HEK293 (cell line): ENCODE measurements around the gene ZFPL1.

Source experiments
- CTCF ChIA-PET: fragments of 350-600 bp; formaldehyde crosslinking; extraction: SDS; loops from one replicate; lab custom pipeline; 2021; ENCODE audit warnings: antibody characterized with exemption; lab: Yijun Ruan, JAX
- POLR2A ChIA-PET: fragments of 300-600 bp; formaldehyde crosslinking; extraction: SDS; loops from one replicate; lab custom pipeline; 2020; ENCODE audit warnings: antibody characterized with exemption, inconsistent platforms; lab: Yijun Ruan, JAX
- H3K27ac ChIP-seq: fragments of 200-500 bp; sonication (Bioruptor generic); 2 replicates; pipeline ENCODE4 v1.5.1; 2014; ENCODE audit warnings: low read depth, low read length, control low read depth, inconsistent platforms; ENCODE audit errors: extremely low read depth
- H3K36me3 ChIP-seq, 2 experiments: fragments of 200-500 bp in 1 of 2; sonication (Bioruptor generic) in 1 of 2; 1 replicate in 1 of 2; 2 replicates in 1 of 2; pipeline ENCODE4 v1.5.1; 2014 to 2017; ENCODE audit warnings: inconsistent platforms in 2 of 2, low read length in 2 of 2; ENCODE audit not compliant: control insufficient read depth in 2 of 2, insufficient read depth in 1 of 2
- H3K4me1 ChIP-seq: fragments of 200-500 bp; sonication (Bioruptor generic); 2 replicates; pipeline ENCODE4 v1.5.1; 2014; ENCODE audit warnings: mild to moderate bottlenecking, low read length, inconsistent platforms; ENCODE audit not compliant: control insufficient read depth, insufficient read depth
- H3K4me3 ChIP-seq: 2 replicates; pipeline ENCODE4 v1.5.1; 2011; ENCODE audit warnings: low read depth, mild to moderate bottlenecking, control low read depth, low read length, moderate library complexity
- H3K9me3 ChIP-seq: fragments of 200-500 bp; sonication (Bioruptor generic); 2 replicates; pipeline ENCODE4 v1.5.1; 2014; ENCODE audit warnings: low read depth, low read length, inconsistent platforms; ENCODE audit not compliant: control insufficient read depth, insufficient read depth
- EGR2 ChIP-seq: fragments of 450-650 bp; formaldehyde crosslinking; IDR thresholded peaks from 2 replicates; pipeline ENCODE4 v1.5.1; 2016; ENCODE audit warnings: low read depth, missing biosample characterization, missing genetic modification characterization
- GFI1B ChIP-seq: fragments of 450-650 bp; formaldehyde crosslinking; IDR thresholded peaks from 2 replicates; pipeline ENCODE4 v1.5.1; 2016; ENCODE audit warnings: missing biosample characterization, missing genetic modification characterization
- HIC1 ChIP-seq: fragments of 450-650 bp; formaldehyde crosslinking; IDR thresholded peaks from 2 replicates; pipeline ENCODE4 v1.5.1; 2016; ENCODE audit warnings: missing biosample characterization, missing genetic modification characterization
- HOXD13 ChIP-seq: sonication (generic); formaldehyde crosslinking; IDR thresholded peaks from 2 replicates; pipeline ENCODE4 v1.8.0; 2022; ENCODE audit warnings: missing genetic modification reagents, borderline replicate concordance
- KLF17 ChIP-seq: fragments of 450-650 bp; formaldehyde crosslinking; IDR thresholded peaks from 2 replicates; pipeline ENCODE4 v1.5.1; 2016; ENCODE audit warnings: missing biosample characterization, missing genetic modification characterization
- KLF8 ChIP-seq: fragments of 450-650 bp; formaldehyde crosslinking; IDR thresholded peaks from 2 replicates; pipeline ENCODE4 v1.5.1; 2016; ENCODE audit warnings: missing biosample characterization, missing genetic modification characterization
- PRDM2 ChIP-seq: fragments of 450-650 bp; formaldehyde crosslinking; IDR thresholded peaks from 2 replicates; pipeline ENCODE4 v1.5.1; 2016; ENCODE audit warnings: missing biosample characterization, missing genetic modification characterization, borderline replicate concordance
- SP7 ChIP-seq: fragments of 450-650 bp; formaldehyde crosslinking; IDR thresholded peaks from 2 replicates; pipeline ENCODE4 v1.5.1; 2016; ENCODE audit warnings: missing biosample characterization, missing genetic modification characterization
- ZNF132 ChIP-seq: fragments of 450-650 bp; formaldehyde crosslinking; IDR thresholded peaks from 2 replicates; pipeline ENCODE4 v1.5.1; 2017; ENCODE audit warnings: missing biosample characterization, missing genetic modification characterization, borderline replicate concordance
- ZNF146 ChIP-seq: fragments of 450-650 bp; formaldehyde crosslinking; IDR thresholded peaks from 2 replicates; pipeline ENCODE4 v1.5.1; 2016; ENCODE audit warnings: missing biosample characterization, missing genetic modification characterization
- ZNF174 ChIP-seq: fragments of 450-650 bp; formaldehyde crosslinking; IDR thresholded peaks from 2 replicates; pipeline ENCODE4 v1.5.0; 2017; ENCODE audit warnings: missing biosample characterization, mild to moderate bottlenecking, missing genetic modification characterization
- ZNF214 ChIP-seq: fragments of 450-650 bp; formaldehyde crosslinking; IDR thresholded peaks from 2 replicates; pipeline ENCODE4 v1.5.1; 2017; ENCODE audit warnings: missing biosample characterization, mild to moderate bottlenecking, missing genetic modification characterization, borderline replicate concordance
- ZNF24 ChIP-seq: fragments of 450-650 bp; formaldehyde crosslinking; IDR thresholded peaks from 2 replicates; pipeline ENCODE4 v1.5.1; 2016; ENCODE audit warnings: missing biosample characterization, missing genetic modification characterization
- ZNF274 ChIP-seq, 2 experiments: fragments of 200-500 bp in 1 of 2; fragments of 450-650 bp in 1 of 2; sonication (Bioruptor generic) in 1 of 2; formaldehyde crosslinking in 1 of 2; IDR thresholded peaks; 2 replicates each; pipeline versions ENCODE4 v1.5.1 to v1.6.1; 2014 to 2016; ENCODE audit warnings: borderline replicate concordance in 1 of 2, inconsistent platforms in 1 of 2, low read length in 1 of 2, missing biosample characterization in 1 of 2, missing genetic modification characterization in 1 of 2
- ZNF354C ChIP-seq: fragments of 450-650 bp; formaldehyde crosslinking; IDR thresholded peaks from 2 replicates; pipeline ENCODE4 v1.5.1; 2016; ENCODE audit warnings: missing biosample characterization, missing genetic modification characterization, low read depth, borderline replicate concordance
- ZNF398 ChIP-seq: fragments of 450-650 bp; formaldehyde crosslinking; IDR thresholded peaks from 2 replicates; pipeline ENCODE4 v1.5.1; 2017; ENCODE audit warnings: missing biosample characterization, missing genetic modification characterization
- ZNF521 ChIP-seq: fragments of 450-650 bp; formaldehyde crosslinking; IDR thresholded peaks from 2 replicates; pipeline ENCODE4 v1.5.1; 2017; ENCODE audit warnings: missing biosample characterization, mild to moderate bottlenecking, missing genetic modification characterization
- ZNF544 ChIP-seq: fragments of 450-650 bp; formaldehyde crosslinking; IDR thresholded peaks from 2 replicates; pipeline ENCODE4 v1.5.0; 2017; ENCODE audit warnings: missing biosample characterization, missing genetic modification characterization
- ZNF629 ChIP-seq: fragments of 450-650 bp; formaldehyde crosslinking; IDR thresholded peaks from 2 replicates; pipeline ENCODE4 v1.5.1; 2017; ENCODE audit warnings: missing biosample characterization, missing genetic modification characterization
- ZNF701 ChIP-seq: fragments of 450-650 bp; formaldehyde crosslinking; IDR thresholded peaks from 2 replicates; pipeline ENCODE4 v1.5.1; 2016; ENCODE audit warnings: missing biosample characterization, missing genetic modification characterization

The ZFPL1 gene

GRCh38 chr11:65087216-65087615, 3.2 kb downstream of the ZFPL1 start:
- H3K36me3 ChIP-seq = peaks cover 0 to 56% of the 10 kb centered on the region in 2 experiments; a peak in 1 of 3 replicates
- H3K4me3 ChIP-seq = no peak overlapping the region
- ChIA-PET CTCF (interaction anchor here (0.6 kb wide), 1 partner anchor 15 kb away, joined by 3 read pairs; no protein-coding TSS in a partner anchor), POLR2A (interaction anchor here (0.9 kb wide), 1 partner anchor 15 kb away, joined by 4 read pairs; no protein-coding TSS in a partner anchor)
- no peaks in the 10 kb centered on the region for H3K9me3 ChIP-seq
- H3K4me1 ChIP-seq = peaks cover 3% of the 10 kb centered on the region; the same call in 1 of the 2 replicates
- no peak for TF ChIP-seq ZNF521 (tag by site-specific recombination)
- TF ChIP-seq ZNF701 (tag by site-specific recombination) = no peak
- TF ChIP-seq ZNF146 = no peak
- no peak for TF ChIP-seq ZNF398 (tag by site-specific recombination)
- no peak for TF ChIP-seq ZNF354C
- TF ChIP-seq KLF8 (tag by site-specific recombination) = no peak
- TF ChIP-seq ZNF132 (tag by site-specific recombination) = no peak
- TF ChIP-seq ZNF174 (tag by site-specific recombination) = no peak
- TF ChIP-seq ZNF214 (tag by site-specific recombination) = no peak
- TF ChIP-seq SP7 (tag by site-specific recombination) = no peak
- no peak for TF ChIP-seq ZNF544 (tag by site-specific recombination)
- no peak for TF ChIP-seq ZNF629 (tag by site-specific recombination)
- TF ChIP-seq GFI1B (tag by site-specific recombination) = no peak
- TF ChIP-seq EGR2 (tag by site-specific recombination) = no peak
- TF ChIP-seq HOXD13 (CRISPR knock-in tag) = no peak
- TF ChIP-seq PRDM2 (tag by site-specific recombination) = no peak
- TF ChIP-seq ZNF274 (IDR thresholded peaks at IDR 0.05; ENCODE audit: low read length) = no peak
- TF ChIP-seq ZNF274 (tag by site-specific recombination; IDR thresholded peaks at IDR 0.05; ENCODE audit: borderline replicate concordance) = no peak
- TF ChIP-seq KLF17 (tag by site-specific recombination) = no peak
- TF ChIP-seq HIC1 (tag by site-specific recombination) = no peak
- TF ChIP-seq ZNF24 (tag by site-specific recombination) = no peak
- no peak overlapping the region for H3K27ac ChIP-seq
